PC-9 (cell line): ENCODE measurements around the gene NR1H2. TPM values are rescaled to one million over a fixed set of nuclear protein-coding genes. Genes with fewer than 3 reads are reported as not detected.

Source experiments
- BruUV-seq: library from RNA; stranded (reverse); fragments of 400-500 nt; replicated peaks from 2 replicates; lab custom pipeline; 2021; lab: Mats Ljungman, UMichigan
- CTCF ChIA-PET: fragments of 300-600 bp; sonication (Branson Sonifier 250); formaldehyde crosslinking; loops from one replicate; lab custom pipeline; 2022; ENCODE audit warnings: antibody characterized with exemption; lab: Charles Lee
- POLR2A ChIA-PET: fragments of 300-600 bp; sonication (Branson Sonifier 250); formaldehyde crosslinking; loops from one replicate; lab custom pipeline; 2022; ENCODE audit warnings: antibody characterized with exemption; ENCODE audit not compliant: unreplicated experiment; lab: Charles Lee
- DNase-seq, 2 experiments: peaks; one replicate each; pipeline versions ENCODE4 v3.0.0 to v3.0.0-alpha.2; 2015 to 2022; ENCODE audit warnings: mixed read lengths in 1 of 2
- H2AFZ ChIP-seq: fragments of 200-600 bp; sonication (generic); 2 replicates; pipeline ENCODE4 v1.8.1; 2017; ENCODE audit warnings: antibody characterized with exemption
- H3F3A ChIP-seq: fragments of 200-600 bp; sonication (generic); 2 replicates; pipeline ENCODE4 v1.8.1; 2017; ENCODE audit warnings: antibody characterized with exemption, mild to moderate bottlenecking, low read depth; ENCODE audit not compliant: insufficient read depth
- H3K27ac ChIP-seq: fragments of 200-600 bp; sonication (generic); 2 replicates; pipeline ENCODE4 v1.6.1; 2016; ENCODE audit warnings: mixed run types
- H3K27me3 ChIP-seq: fragments of 200-600 bp; sonication (generic); 2 replicates; pipeline ENCODE4 v1.6.1; 2016; ENCODE audit warnings: low read depth, mixed run types; ENCODE audit not compliant: insufficient read depth
- H3K36me3 ChIP-seq: fragments of 200-600 bp; sonication (generic); 2 replicates; pipeline ENCODE4 v1.6.1; 2016; ENCODE audit warnings: low read depth, mixed run types
- H3K4me1 ChIP-seq: fragments of 200-600 bp; sonication (generic); replicated peaks from 2 replicates; pipeline ENCODE4 v1.6.1; 2016; ENCODE audit warnings: mixed run types; ENCODE audit not compliant: insufficient read depth
- H3K4me2 ChIP-seq: fragments of 200-600 bp; sonication (generic); 2 replicates; pipeline ENCODE4 v1.6.1; 2017; ENCODE audit warnings: mixed run types
- H3K4me3 ChIP-seq: fragments of 200-600 bp; sonication (generic); 2 replicates; pipeline ENCODE4 v1.6.1; 2016; ENCODE audit warnings: mixed run types
- H3K79me2 ChIP-seq: fragments of 200-600 bp; sonication (generic); 2 replicates; pipeline ENCODE4 v1.6.1; 2017; ENCODE audit warnings: low read depth, mixed run types
- H3K9me2 ChIP-seq: fragments of 200-600 bp; sonication (generic); 2 replicates; pipeline ENCODE4 v1.8.1; 2017; ENCODE audit warnings: mild to moderate bottlenecking; ENCODE audit not compliant: insufficient read depth
- H3K9me3 ChIP-seq: fragments of 200-600 bp; sonication (generic); 2 replicates; pipeline ENCODE4 v1.8.1; 2016; ENCODE audit warnings: low read depth; ENCODE audit not compliant: insufficient read depth
- H4K20me1 ChIP-seq: fragments of 200-600 bp; sonication (generic); 2 replicates; pipeline ENCODE4 v1.8.1; 2017; ENCODE audit not compliant: insufficient read depth
- EZH2 ChIP-seq: fragments of 200-600 bp; sonication (generic); IDR thresholded peaks from 2 replicates; pipeline ENCODE4 v1.8.0; 2017; ENCODE audit warnings: antibody characterized with exemption, low read depth
- intact Hi-C: fragments of 100-400 bp; cut with micrococcal nuclease; formaldehyde crosslinking; loops from one replicate; pipeline ENCODE4 v1.10.0; 2022; ENCODE audit not compliant: unreplicated experiment
- total RNA-seq: library from RNA; stranded (reverse); gene quantifications from 2 replicates; pipeline ENCODE4 v1.2.3, GENCODE V29; 2021
- TF ChIP-seq, protein P1 (sequence below): fragments of 200-600 bp; sonication (generic); conservative IDR thresholded peaks from 2 replicates; pipeline ENCODE4 v1.6.1; 2017; ENCODE audit warnings: mixed run types, antibody characterized with exemption, mild to moderate bottlenecking, moderate library complexity

NR1H2 gene
- total RNA-seq, 1 experiment from 2014 or later, result 77.5 TPM

DNA sequence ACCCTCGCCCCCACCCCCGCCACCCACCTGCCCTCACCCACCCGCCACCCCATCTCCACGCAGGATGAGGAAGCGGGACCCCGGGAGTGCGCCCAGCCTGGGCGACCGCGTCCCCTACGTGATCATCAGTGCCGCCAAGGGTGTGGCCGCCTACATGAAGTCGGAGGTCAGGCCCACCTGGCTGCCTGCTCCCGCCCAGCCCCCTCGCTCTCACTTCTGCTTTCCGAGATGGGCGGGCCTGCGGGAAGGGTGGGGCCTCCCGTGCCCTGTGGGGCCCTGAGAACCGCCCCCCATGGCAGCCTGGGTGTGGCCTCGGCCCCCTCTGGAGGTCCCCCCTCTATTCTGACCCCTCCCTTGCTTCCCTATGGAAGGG is 39.4 kb downstream of the NR1H2 start:
- H3K27ac ChIP-seq, result no peak overlapping the region
- no peaks in the 10 kb centered on the region for H3K9me2 ChIP-seq
- peaks cover 21% of the 10 kb centered on the region; the same call in 1 of the 2 replicates for H3F3A ChIP-seq
- ChIA-PET CTCF (interaction anchor here (0.5 to 0.7 kb wide), 2 partner anchors 32 to 888 kb away, joined by 5 to 13 read pairs; partner anchors contain the start of genes POLD1 and RCN3), POLR2A (no interaction called here)
- no peak for TF ChIP-seq EZH2
- TF ChIP-seq, protein P1, sequence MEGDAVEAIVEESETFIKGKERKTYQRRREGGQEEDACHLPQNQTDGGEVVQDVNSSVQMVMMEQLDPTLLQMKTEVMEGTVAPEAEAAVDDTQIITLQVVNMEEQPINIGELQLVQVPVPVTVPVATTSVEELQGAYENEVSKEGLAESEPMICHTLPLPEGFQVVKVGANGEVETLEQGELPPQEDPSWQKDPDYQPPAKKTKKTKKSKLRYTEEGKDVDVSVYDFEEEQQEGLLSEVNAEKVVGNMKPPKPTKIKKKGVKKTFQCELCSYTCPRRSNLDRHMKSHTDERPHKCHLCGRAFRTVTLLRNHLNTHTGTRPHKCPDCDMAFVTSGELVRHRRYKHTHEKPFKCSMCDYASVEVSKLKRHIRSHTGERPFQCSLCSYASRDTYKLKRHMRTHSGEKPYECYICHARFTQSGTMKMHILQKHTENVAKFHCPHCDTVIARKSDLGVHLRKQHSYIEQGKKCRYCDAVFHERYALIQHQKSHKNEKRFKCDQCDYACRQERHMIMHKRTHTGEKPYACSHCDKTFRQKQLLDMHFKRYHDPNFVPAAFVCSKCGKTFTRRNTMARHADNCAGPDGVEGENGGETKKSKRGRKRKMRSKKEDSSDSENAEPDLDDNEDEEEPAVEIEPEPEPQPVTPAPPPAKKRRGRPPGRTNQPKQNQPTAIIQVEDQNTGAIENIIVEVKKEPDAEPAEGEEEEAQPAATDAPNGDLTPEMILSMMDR, result no peak
- no peaks in the 10 kb centered on the region for H3K36me3 ChIP-seq
- H4K20me1 ChIP-seq, result no peaks in the 10 kb centered on the region
- H3K79me2 ChIP-seq, result no peaks in the 10 kb centered on the region
- intact Hi-C loops, result no loop called here
- no peaks in the 10 kb centered on the region for H3K9me3 ChIP-seq
- no peaks in the 10 kb centered on the region for H3K27me3 ChIP-seq
- H3K4me3 ChIP-seq, result no peak overlapping the region
- BruUV-seq, result no TSS peak
- H3K4me2 ChIP-seq, result no peak overlapping the region
- DNase-seq, result no peak
- no peaks in the 10 kb centered on the region for H3K4me1 ChIP-seq
- H2AFZ ChIP-seq, result no peak overlapping the region

DNA sequence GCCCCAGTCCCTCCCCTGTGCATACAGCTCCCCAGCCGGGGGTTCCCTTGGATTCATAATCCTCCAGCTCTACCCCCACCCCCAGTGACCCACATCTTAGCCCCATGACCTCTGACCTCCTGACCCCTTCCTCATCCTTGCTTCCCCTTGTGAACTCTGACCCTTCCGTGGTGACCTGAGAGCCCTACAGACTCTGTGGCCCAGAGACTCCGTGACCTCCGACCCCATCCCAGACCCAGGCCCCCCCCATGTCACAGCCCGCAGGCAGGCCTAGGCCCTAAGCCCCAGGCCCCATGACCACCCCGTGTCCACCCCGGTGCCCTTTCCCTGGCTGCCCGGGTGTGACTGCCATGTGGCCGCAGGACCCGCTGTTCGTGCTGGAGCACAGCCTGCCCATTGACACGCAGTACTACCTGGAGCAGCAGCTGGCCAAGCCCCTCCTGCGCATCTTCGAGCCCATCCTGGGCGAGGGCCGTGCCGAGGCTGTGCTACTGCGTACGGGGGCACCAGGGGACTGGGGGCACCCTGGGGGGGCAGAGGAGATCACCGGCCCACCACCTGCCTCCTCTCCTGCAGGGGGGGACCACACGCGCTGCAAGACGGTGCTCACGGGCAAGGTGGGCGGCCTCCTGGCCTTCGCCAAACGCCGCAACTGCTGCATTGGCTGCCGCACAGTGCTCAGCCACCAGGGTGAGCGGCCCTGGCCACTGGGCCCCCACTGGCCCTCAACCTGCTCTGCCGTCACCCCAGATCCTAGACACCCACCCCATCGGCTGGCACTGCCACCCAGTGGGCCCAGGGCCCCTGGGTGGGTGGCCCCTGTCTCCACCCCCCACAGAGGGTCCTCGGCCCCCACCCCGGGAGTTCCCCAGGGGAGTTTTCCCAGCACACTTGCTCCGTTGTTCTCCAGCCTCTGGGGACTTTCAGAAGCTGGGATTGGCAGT is 40.0 kb downstream of the NR1H2 start:
- H3K36me3 ChIP-seq, result no peaks in the 10 kb centered on the region
- CTCF ChIA-PET, result interaction anchor here (0.5 kb wide), 1 partner anchor 889 kb away, joined by 5 read pairs; the partner anchor contains the start of gene RCN3
- no TSS peak for BruUV-seq
- H3K9me2 ChIP-seq, result no peaks in the 10 kb centered on the region
- peaks cover 21% of the 10 kb centered on the region; the same call in 1 of the 2 replicates for H3F3A ChIP-seq
- no peak for DNase-seq
- TF ChIP-seq, protein P1, result no peak
- no peak for TF ChIP-seq EZH2
- POLR2A ChIA-PET, result interaction anchor here (0.7 kb wide), 1 partner anchor 23 kb away, joined by 4 read pairs; no protein-coding TSS in a partner anchor
- no peaks in the 10 kb centered on the region for H3K9me3 ChIP-seq
- H3K4me2 ChIP-seq, result no peak overlapping the region
- no peak overlapping the region for H2AFZ ChIP-seq
- H4K20me1 ChIP-seq, result no peaks in the 10 kb centered on the region
- intact Hi-C loops, result no loop called here
- no peaks in the 10 kb centered on the region for H3K4me1 ChIP-seq
- no peaks in the 10 kb centered on the region for H3K27me3 ChIP-seq
- H3K4me3 ChIP-seq, result no peak overlapping the region
- no peaks in the 10 kb centered on the region for H3K79me2 ChIP-seq
- no peak overlapping the region for H3K27ac ChIP-seq

DNA sequence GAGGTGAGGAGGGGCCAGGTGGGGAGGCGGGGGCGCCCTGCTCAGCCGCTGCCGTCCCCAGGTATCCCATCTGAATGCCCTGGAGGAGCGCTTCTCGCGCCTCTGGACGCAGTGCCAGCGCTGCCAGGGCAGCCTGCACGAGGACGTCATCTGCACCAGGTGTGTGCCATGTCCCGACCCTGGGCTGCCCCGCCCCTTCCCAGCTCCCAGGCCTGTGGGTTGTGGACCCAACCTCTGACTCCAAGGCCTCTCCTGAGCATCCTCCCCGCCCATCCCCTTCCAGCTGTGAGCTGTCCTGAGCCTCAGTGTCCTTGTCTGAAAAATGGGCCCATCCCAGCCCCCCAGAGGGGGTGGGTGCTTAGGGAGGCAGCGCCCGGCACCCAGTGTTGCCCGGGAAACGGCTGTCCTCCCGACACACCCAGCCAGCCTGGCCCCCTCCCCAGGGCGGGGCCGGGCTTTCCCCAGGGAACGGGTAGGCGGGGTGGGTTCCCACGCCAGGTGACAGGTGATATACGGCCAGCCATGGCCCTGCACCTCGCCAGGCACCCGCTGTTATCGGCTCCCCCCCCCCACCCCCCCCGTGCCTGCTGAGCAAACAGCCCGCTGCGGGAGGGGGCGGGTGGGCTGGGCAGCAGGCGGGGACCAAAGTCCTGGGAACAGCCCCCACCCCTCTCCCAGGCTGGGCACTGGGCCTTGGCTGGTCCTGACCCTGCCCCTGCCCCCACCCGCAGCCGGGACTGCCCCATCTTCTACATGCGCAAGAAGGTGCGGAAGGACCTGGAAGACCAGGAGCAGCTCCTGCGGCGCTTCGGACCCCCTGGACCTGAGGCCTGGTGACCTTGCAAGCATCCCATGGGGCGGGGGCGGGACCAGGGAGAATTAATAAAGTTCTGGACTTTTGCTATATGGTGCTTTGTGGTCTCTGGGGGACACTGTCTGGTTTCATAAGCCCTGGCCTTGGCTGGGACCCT is 41.1 kb downstream of the NR1H2 start:
- CTCF ChIA-PET, result no interaction called here
- POLR2A ChIA-PET, result interaction anchor here (0.7 kb wide), 1 partner anchor 24 kb away, joined by 4 read pairs; no protein-coding TSS in a partner anchor
- no peak overlapping the region for H3K4me2 ChIP-seq
- no peak for DNase-seq
- no peaks in the 10 kb centered on the region for H3K9me3 ChIP-seq
- no peak overlapping the region for H3K4me3 ChIP-seq
- H3K9me2 ChIP-seq, result no peaks in the 10 kb centered on the region
- intact Hi-C loops, result no loop called here
- BruUV-seq, result no TSS peak
- no peak overlapping the region for H2AFZ ChIP-seq
- TF ChIP-seq EZH2, result no peak
- TF ChIP-seq, protein P1, result no peak
- no peaks in the 10 kb centered on the region for H3K27me3 ChIP-seq
- H3K36me3 ChIP-seq, result no peaks in the 10 kb centered on the region
- peaks cover 17% of the 10 kb centered on the region; the same call in 1 of the 2 replicates for H3F3A ChIP-seq
- no peak overlapping the region for H3K27ac ChIP-seq
- H4K20me1 ChIP-seq, result no peaks in the 10 kb centered on the region
- no peaks in the 10 kb centered on the region for H3K79me2 ChIP-seq
- H3K4me1 ChIP-seq, result no peaks in the 10 kb centered on the region
